PC-9 (cell line): ENCODE results near the gene CPED1. TPM values are rescaled to one million over a fixed set of nuclear protein-coding genes. Genes with fewer than 3 reads are reported as not detected.

Experiments used
- BruUV-seq: library from RNA; stranded (reverse); fragments of 400-500 nt; replicated peaks from 2 replicates; lab custom pipeline; 2021; lab: Mats Ljungman, UMichigan
- CTCF ChIA-PET: fragments of 300-600 bp; sonication (Branson Sonifier 250); formaldehyde crosslinking; loops from one replicate; lab custom pipeline; 2022; ENCODE audit warnings: antibody characterized with exemption; lab: Charles Lee
- POLR2A ChIA-PET: fragments of 300-600 bp; sonication (Branson Sonifier 250); formaldehyde crosslinking; loops from one replicate; lab custom pipeline; 2022; ENCODE audit warnings: antibody characterized with exemption; ENCODE audit not compliant: unreplicated experiment; lab: Charles Lee
- DNase-seq, 2 experiments: peaks; one replicate each; pipeline versions ENCODE4 v3.0.0 to v3.0.0-alpha.2; 2015 to 2022; ENCODE audit warnings: mixed read lengths in 1 of 2
- H2AFZ ChIP-seq: fragments of 200-600 bp; sonication (generic); 2 replicates; pipeline ENCODE4 v1.8.1; 2017; ENCODE audit warnings: antibody characterized with exemption
- H3F3A ChIP-seq: fragments of 200-600 bp; sonication (generic); 2 replicates; pipeline ENCODE4 v1.8.1; 2017; ENCODE audit warnings: antibody characterized with exemption, mild to moderate bottlenecking, low read depth; ENCODE audit not compliant: insufficient read depth
- H3K27ac ChIP-seq: fragments of 200-600 bp; sonication (generic); 2 replicates; pipeline ENCODE4 v1.6.1; 2016; ENCODE audit warnings: mixed run types
- H3K27me3 ChIP-seq: fragments of 200-600 bp; sonication (generic); 2 replicates; pipeline ENCODE4 v1.6.1; 2016; ENCODE audit warnings: low read depth, mixed run types; ENCODE audit not compliant: insufficient read depth
- H3K36me3 ChIP-seq: fragments of 200-600 bp; sonication (generic); 2 replicates; pipeline ENCODE4 v1.6.1; 2016; ENCODE audit warnings: low read depth, mixed run types
- H3K4me1 ChIP-seq: fragments of 200-600 bp; sonication (generic); replicated peaks from 2 replicates; pipeline ENCODE4 v1.6.1; 2016; ENCODE audit warnings: mixed run types; ENCODE audit not compliant: insufficient read depth
- H3K4me2 ChIP-seq: fragments of 200-600 bp; sonication (generic); 2 replicates; pipeline ENCODE4 v1.6.1; 2017; ENCODE audit warnings: mixed run types
- H3K4me3 ChIP-seq: fragments of 200-600 bp; sonication (generic); 2 replicates; pipeline ENCODE4 v1.6.1; 2016; ENCODE audit warnings: mixed run types
- H3K79me2 ChIP-seq: fragments of 200-600 bp; sonication (generic); 2 replicates; pipeline ENCODE4 v1.6.1; 2017; ENCODE audit warnings: low read depth, mixed run types
- H3K9me2 ChIP-seq: fragments of 200-600 bp; sonication (generic); 2 replicates; pipeline ENCODE4 v1.8.1; 2017; ENCODE audit warnings: mild to moderate bottlenecking; ENCODE audit not compliant: insufficient read depth
- H3K9me3 ChIP-seq: fragments of 200-600 bp; sonication (generic); 2 replicates; pipeline ENCODE4 v1.8.1; 2016; ENCODE audit warnings: low read depth; ENCODE audit not compliant: insufficient read depth
- H4K20me1 ChIP-seq: fragments of 200-600 bp; sonication (generic); 2 replicates; pipeline ENCODE4 v1.8.1; 2017; ENCODE audit not compliant: insufficient read depth
- EZH2 ChIP-seq: fragments of 200-600 bp; sonication (generic); IDR thresholded peaks from 2 replicates; pipeline ENCODE4 v1.8.0; 2017; ENCODE audit warnings: antibody characterized with exemption, low read depth
- intact Hi-C: fragments of 100-400 bp; cut with micrococcal nuclease; formaldehyde crosslinking; loops from one replicate; pipeline ENCODE4 v1.10.0; 2022; ENCODE audit not compliant: unreplicated experiment
- total RNA-seq: library from RNA; stranded (reverse); gene quantifications from 2 replicates; pipeline ENCODE4 v1.2.3, GENCODE V29; 2021
- TF ChIP-seq, protein P1 (sequence below): fragments of 200-600 bp; sonication (generic); conservative IDR thresholded peaks from 2 replicates; pipeline ENCODE4 v1.6.1; 2017; ENCODE audit warnings: mixed run types, antibody characterized with exemption, mild to moderate bottlenecking, moderate library complexity

CPED1 gene
- total RNA-seq, 1 experiment from 2014 or later, result 2.4 TPM

DNA sequence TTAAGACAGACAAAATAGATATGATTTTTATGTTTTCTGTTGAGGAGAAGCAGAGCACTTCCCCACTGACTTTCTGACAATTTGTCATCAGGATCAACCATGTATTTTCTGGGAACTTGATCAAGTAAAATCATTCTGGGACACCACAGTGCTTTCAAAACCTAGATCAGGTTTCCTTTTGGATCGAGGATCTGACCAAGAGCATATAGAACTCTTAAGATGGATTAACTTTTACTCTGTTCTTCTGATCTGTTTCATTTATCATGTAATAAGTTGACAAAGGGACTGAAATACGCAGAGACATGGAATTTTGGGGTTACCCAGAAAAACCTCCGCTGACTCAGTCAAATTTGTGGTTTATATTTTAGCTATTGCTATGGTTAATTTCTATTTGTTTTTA, 204.3 kb downstream of the CPED1 start:
- DNase-seq, result no peak
- intact Hi-C loops, result no loop called here
- no peaks in the 10 kb centered on the region for H3K27me3 ChIP-seq
- H4K20me1 ChIP-seq, result no peaks in the 10 kb centered on the region
- no peaks in the 10 kb centered on the region for H3K4me1 ChIP-seq
- no peak overlapping the region for H2AFZ ChIP-seq
- TF ChIP-seq, protein P1, sequence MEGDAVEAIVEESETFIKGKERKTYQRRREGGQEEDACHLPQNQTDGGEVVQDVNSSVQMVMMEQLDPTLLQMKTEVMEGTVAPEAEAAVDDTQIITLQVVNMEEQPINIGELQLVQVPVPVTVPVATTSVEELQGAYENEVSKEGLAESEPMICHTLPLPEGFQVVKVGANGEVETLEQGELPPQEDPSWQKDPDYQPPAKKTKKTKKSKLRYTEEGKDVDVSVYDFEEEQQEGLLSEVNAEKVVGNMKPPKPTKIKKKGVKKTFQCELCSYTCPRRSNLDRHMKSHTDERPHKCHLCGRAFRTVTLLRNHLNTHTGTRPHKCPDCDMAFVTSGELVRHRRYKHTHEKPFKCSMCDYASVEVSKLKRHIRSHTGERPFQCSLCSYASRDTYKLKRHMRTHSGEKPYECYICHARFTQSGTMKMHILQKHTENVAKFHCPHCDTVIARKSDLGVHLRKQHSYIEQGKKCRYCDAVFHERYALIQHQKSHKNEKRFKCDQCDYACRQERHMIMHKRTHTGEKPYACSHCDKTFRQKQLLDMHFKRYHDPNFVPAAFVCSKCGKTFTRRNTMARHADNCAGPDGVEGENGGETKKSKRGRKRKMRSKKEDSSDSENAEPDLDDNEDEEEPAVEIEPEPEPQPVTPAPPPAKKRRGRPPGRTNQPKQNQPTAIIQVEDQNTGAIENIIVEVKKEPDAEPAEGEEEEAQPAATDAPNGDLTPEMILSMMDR, result no peak
- no peak for TF ChIP-seq EZH2
- ChIA-PET CTCF (no interaction called here), POLR2A (no interaction called here)
- no peaks in the 10 kb centered on the region for H3K79me2 ChIP-seq
- no peaks in the 10 kb centered on the region for H3K9me3 ChIP-seq
- H3F3A ChIP-seq, result no peaks in the 10 kb centered on the region
- no peaks in the 10 kb centered on the region for H3K9me2 ChIP-seq
- H3K27ac ChIP-seq, result no peak overlapping the region
- no peak overlapping the region for H3K4me3 ChIP-seq
- H3K36me3 ChIP-seq, result no peaks in the 10 kb centered on the region
- no peak overlapping the region for H3K4me2 ChIP-seq
- no TSS peak for BruUV-seq

DNA sequence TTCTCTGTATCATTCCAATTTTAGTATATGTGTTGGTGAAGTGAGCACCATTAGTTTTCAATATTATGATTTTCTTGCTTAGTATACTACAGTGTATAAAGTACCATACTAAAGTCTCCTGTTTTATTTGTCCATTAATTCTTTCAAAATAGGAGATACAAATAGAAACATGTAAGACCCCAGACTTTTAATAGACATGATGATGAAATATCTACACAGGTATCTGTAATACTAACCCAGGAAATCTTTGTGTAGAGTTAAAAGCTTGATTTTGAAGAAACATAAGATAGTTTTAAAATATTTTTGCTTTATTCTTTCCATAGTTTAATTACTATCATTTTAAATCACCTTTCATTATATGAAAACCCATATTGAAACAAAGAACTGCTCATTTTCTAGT, 206.5 kb downstream of the CPED1 start:
- intact Hi-C loops, result no loop called here
- H3K27ac ChIP-seq, result no peak overlapping the region
- H3K27me3 ChIP-seq, result no peaks in the 10 kb centered on the region
- no peaks in the 10 kb centered on the region for H4K20me1 ChIP-seq
- no peaks in the 10 kb centered on the region for H3K4me1 ChIP-seq
- H3K4me2 ChIP-seq, result no peak overlapping the region
- no peak overlapping the region for H3K4me3 ChIP-seq
- H3K36me3 ChIP-seq, result no peaks in the 10 kb centered on the region
- ChIA-PET POLR2A (no interaction called here), CTCF (no interaction called here)
- H3F3A ChIP-seq, result no peaks in the 10 kb centered on the region
- no peak overlapping the region for H2AFZ ChIP-seq
- no TSS peak for BruUV-seq
- no peak for DNase-seq
- TF ChIP-seq, protein P1, result no peak
- TF ChIP-seq EZH2, result no peak
- H3K9me2 ChIP-seq, result no peaks in the 10 kb centered on the region
- no peaks in the 10 kb centered on the region for H3K79me2 ChIP-seq
- peaks cover 8% of the 10 kb centered on the region; the same call in 1 of the 2 replicates for H3K9me3 ChIP-seq

DNA sequence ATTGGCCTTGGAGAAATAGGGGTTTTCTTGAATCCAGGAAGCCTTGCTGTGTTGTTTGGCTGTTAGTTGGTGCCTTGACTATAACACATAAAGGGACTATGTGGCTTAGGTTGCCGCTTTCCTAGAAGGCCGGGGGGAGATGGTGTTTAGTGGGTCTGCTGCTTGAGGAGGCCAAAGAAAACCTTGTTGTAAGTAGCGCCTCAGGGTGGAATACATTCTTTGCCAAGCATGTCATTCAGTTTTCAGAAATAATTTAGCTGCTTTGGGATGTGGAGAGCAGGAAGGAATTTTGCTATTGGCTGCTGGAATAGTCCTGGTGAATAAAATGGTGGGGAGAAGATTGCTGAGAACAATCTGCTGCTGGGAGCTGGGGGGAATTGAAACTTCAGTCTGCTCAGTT, 207.4 kb downstream of the CPED1 start:
- Histone ChIP-seq H3K27ac (no peak overlapping the region), H3K27me3 (no peaks in the 10 kb centered on the region), H3K9me2 (no peaks in the 10 kb centered on the region), H3K4me2 (no peak overlapping the region), H3K79me2 (no peaks in the 10 kb centered on the region), H4K20me1 (no peaks in the 10 kb centered on the region), H3K36me3 (no peaks in the 10 kb centered on the region), H3K9me3 (peaks cover 8% of the 10 kb centered on the region; the same call in 1 of the 2 replicates), H3F3A (no peaks in the 10 kb centered on the region), H2AFZ (no peak overlapping the region), H3K4me1 (no peaks in the 10 kb centered on the region), H3K4me3 (no peak overlapping the region)
- ChIA-PET POLR2A (no interaction called here), CTCF (no interaction called here)
- intact Hi-C loops, result no loop called here
- DNase-seq, result no peak
- TF ChIP-seq, protein P1, result no peak
- no peak for TF ChIP-seq EZH2
- no TSS peak for BruUV-seq
